ENCODE measurements around the gene TTLL11. TPM values are rescaled to one million over a fixed set of nuclear protein-coding genes. Genes with fewer than 3 reads are reported as not detected.

TTLL11 gene
- total RNA-seq, 1 experiment from 2014 or later: 1.5 TPM

- Histone ChIP-seq H2BK20ac (ENCODE audit: low read depth, low read length, poor library complexity, severe bottlenecking) (no peak overlapping the region), H3K9ac (ENCODE audit: extremely low read depth, insufficient read length, low read length) (no peak overlapping the region)
- no peak overlapping the region for H3K27ac Mint-ChIP-seq
These were observed 228.0 kb downstream of the TTLL11 start for GRCh38 chr9:121865060-121865459.

More at GRCh38 chr9:121865060-121865459, 228.0 kb downstream of the TTLL11 start:
- no peak overlapping the region for H3K18ac ChIP-seq (ENCODE audit: insufficient read length, low read depth, low read length)
- no peak overlapping the region for H4K8ac ChIP-seq (replicated peaks; ENCODE audit: insufficient read length, low read depth, low read length)
- H3K4me2 ChIP-seq (ENCODE audit: insufficient read depth, insufficient read length, low read length): no peak overlapping the region
- H2BK12ac ChIP-seq (ENCODE audit: insufficient read length, low read depth, low read length): no peak overlapping the region
- Mint-ChIP-seq H3K4me3 (no peak overlapping the region), H3K27me3 (ENCODE audit: low read depth) (peaks cover 12% of the 10 kb centered on the region), H3K4me1 (peaks cover 20 to 34% of the 10 kb centered on the region in 2 experiments), H3K36me3 (ENCODE audit: insufficient read depth in 1 of 3, low read depth in 3 of 3) (no peaks in the 10 kb centered on the region), H3K9me3 (no peaks in the 10 kb centered on the region)
- H3K79me1 ChIP-seq (ENCODE audit: insufficient read depth, low read depth, low read length, poor library complexity, severe bottlenecking): no peaks in the 10 kb centered on the region
- no peak overlapping the region for H2AFZ ChIP-seq (ENCODE audit: low read length)
- H4K20me1 ChIP-seq (ENCODE audit: control insufficient read depth, insufficient read depth, insufficient read length): peaks cover 2% of the 10 kb centered on the region
- no peak overlapping the region for H3K14ac ChIP-seq (ENCODE audit: insufficient read depth, low read length)
- no CpG with 5 or more reads among the region's 6 CpGs for WGBS (ENCODE audit: extremely low coverage, insufficient read length, low lambda C conversion rate)
- no peak overlapping the region for H3K23ac ChIP-seq (ENCODE audit: insufficient read length, low read depth, low read length)
- H3T11ph ChIP-seq (ENCODE audit: low read length): no peak overlapping the region
- H2BK120ac ChIP-seq (ENCODE audit: low read depth, low read length, poor library complexity, severe bottlenecking): no peak overlapping the region
- H3K4me1 ChIP-seq (ENCODE audit: insufficient read depth, low read length): peaks cover 14% of the 10 kb centered on the region
- H3K27me3 ChIP-seq (ENCODE audit: insufficient read depth, low read length): no peaks in the 10 kb centered on the region
- no peak overlapping the region for H3K56ac ChIP-seq (ENCODE audit: insufficient read length, low read depth, low read length)
- H2BK5ac ChIP-seq (ENCODE audit: insufficient read length, low read length): no peak overlapping the region
- H3K23me2 ChIP-seq (ENCODE audit: insufficient read length, low read depth, low read length, poor library complexity, severe bottlenecking): no peaks in the 10 kb centered on the region
- no peak overlapping the region for H2AK5ac ChIP-seq (ENCODE audit: insufficient read length, low read length)
- no peak overlapping the region for H4K5ac ChIP-seq (ENCODE audit: insufficient read length, low read depth, low read length)
- H3K4ac ChIP-seq (ENCODE audit: low read depth, low read length): no peak overlapping the region
- H3K9me3 ChIP-seq (ENCODE audit: control insufficient read depth, low read depth, low read length): no peaks in the 10 kb centered on the region
- no peak overlapping the region for H4K91ac ChIP-seq (ENCODE audit: insufficient read length, low read depth, low read length)
- H3K27ac ChIP-seq (ENCODE audit: insufficient read length, low read depth, low read length): no peak overlapping the region
- TF ChIP-seq CTCF (conservative IDR thresholded peaks at IDR 0.05): no peak
- no peak overlapping the region for H2BK15ac ChIP-seq (ENCODE audit: low read depth, low read length)
- H3K79me2 ChIP-seq (ENCODE audit: insufficient read depth, low read length): no peaks in the 10 kb centered on the region
- DNase-seq: no peak

Measured in H9 (cell line).